ENCODE results near the gene SDR42E2. TPM values are rescaled to one million over a fixed set of nuclear protein-coding genes. Genes with fewer than 3 reads are reported as not detected.
"Not testable (repeated sequence)": the region's sequence is repeated elsewhere in the genome, so short reads cannot be mapped to it uniquely, and the experiment has no call there.

Gene SDR42E2
- total RNA-seq, 1 experiment from 2014 or later = not detected

- CTCF ChIA-PET = no interaction called here
- H3K9me3 ChIP-seq (ENCODE audit: low read depth, low read length, poor library complexity, severe bottlenecking) = peaks cover 1% of the 10 kb centered on the region
- POLR2A ChIA-PET (ENCODE audit: low non-redundant PET) = no interaction called here
- no peak for TF ChIP-seq EZH2 (IDR thresholded peaks at IDR 0.05; ENCODE audit: borderline replicate concordance, low read depth, low read length, poor library complexity, severe bottlenecking)
- TF ChIP-seq CTCF (conservative IDR thresholded peaks at IDR 0.05; ENCODE audit: low read depth, low read length) = no peak
- no peaks in the 10 kb centered on the region for H3K4me1 ChIP-seq (ENCODE audit: insufficient read depth, low read length, poor library complexity, severe bottlenecking)
- H3K36me3 ChIP-seq (ENCODE audit: insufficient read depth, low read length, poor library complexity, severe bottlenecking) = no peaks in the 10 kb centered on the region
- DNase-seq (ENCODE audit: low spot score) = no peak
- no peak overlapping the region for H3K4me3 ChIP-seq (ENCODE audit: low read depth, low read length, poor library complexity, severe bottlenecking)
- H3K27ac ChIP-seq (ENCODE audit: low read depth, low read length, poor library complexity, severe bottlenecking) = no peak overlapping the region
- intact Hi-C loops (cut with micrococcal nuclease; ENCODE audit: unreplicated experiment) = no loop called here
- no TSS peak for BruUV-seq (replicated peaks)
- no peaks in the 10 kb centered on the region for H3K27me3 ChIP-seq (replicated peaks; ENCODE audit: insufficient read depth, low read depth, low read length, poor library complexity)
These were observed 52.1 kb downstream of the SDR42E2 start for GRCh38 chr16:22214402-22214801.

- CTCF ChIA-PET = no interaction called here
- no peak for DNase-seq (ENCODE audit: low spot score)
- H3K4me1 ChIP-seq (ENCODE audit: insufficient read depth, low read length, poor library complexity, severe bottlenecking) = peaks cover 2% of the 10 kb centered on the region
- no peak overlapping the region for H3K27ac ChIP-seq (ENCODE audit: low read depth, low read length, poor library complexity, severe bottlenecking)
- no peaks in the 10 kb centered on the region for H3K27me3 ChIP-seq (replicated peaks; ENCODE audit: insufficient read depth, low read depth, low read length, poor library complexity)
- no peaks in the 10 kb centered on the region for H3K36me3 ChIP-seq (ENCODE audit: insufficient read depth, low read length, poor library complexity, severe bottlenecking)
- intact Hi-C loops (cut with micrococcal nuclease; ENCODE audit: unreplicated experiment) = no loop called here
- POLR2A ChIA-PET (ENCODE audit: low non-redundant PET) = no interaction called here
- TF ChIP-seq EZH2 (IDR thresholded peaks at IDR 0.05; ENCODE audit: borderline replicate concordance, low read depth, low read length, poor library complexity, severe bottlenecking) = no peak
- H3K4me3 ChIP-seq (ENCODE audit: low read depth, low read length, poor library complexity, severe bottlenecking) = no peak overlapping the region
- peaks cover 4% of the 10 kb centered on the region for H3K9me3 ChIP-seq (ENCODE audit: low read depth, low read length, poor library complexity, severe bottlenecking)
- no TSS peak for BruUV-seq (replicated peaks)
These were observed 52.6 kb downstream of the SDR42E2 start for GRCh38 chr16:22214889-22215288.

- H3K4me3 ChIP-seq (ENCODE audit: low read depth, low read length, poor library complexity, severe bottlenecking) = no peak overlapping the region
- intact Hi-C loops (cut with micrococcal nuclease; ENCODE audit: unreplicated experiment) = no loop called here
- H3K27ac ChIP-seq (ENCODE audit: low read depth, low read length, poor library complexity, severe bottlenecking) = no peak overlapping the region
- no peak for TF ChIP-seq EZH2 (IDR thresholded peaks at IDR 0.05; ENCODE audit: borderline replicate concordance, low read depth, low read length, poor library complexity, severe bottlenecking)
- no peak for TF ChIP-seq CTCF (conservative IDR thresholded peaks at IDR 0.05; ENCODE audit: low read depth, low read length)
- no peaks in the 10 kb centered on the region for H3K36me3 ChIP-seq (ENCODE audit: insufficient read depth, low read length, poor library complexity, severe bottlenecking)
- no peak for DNase-seq (ENCODE audit: low spot score)
- ChIA-PET POLR2A (ENCODE audit: low non-redundant PET) (no interaction called here), CTCF (no interaction called here)
- no peaks in the 10 kb centered on the region for H3K27me3 ChIP-seq (replicated peaks; ENCODE audit: insufficient read depth, low read depth, low read length, poor library complexity)
- H3K4me1 ChIP-seq (ENCODE audit: insufficient read depth, low read length, poor library complexity, severe bottlenecking) = peaks cover 6% of the 10 kb centered on the region
- H3K9me3 ChIP-seq (ENCODE audit: low read depth, low read length, poor library complexity, severe bottlenecking) = peaks cover 4% of the 10 kb centered on the region
- no TSS peak for BruUV-seq (replicated peaks)
These were observed 54.0 kb downstream of the SDR42E2 start for GRCh38 chr16:22216191-22216831.

GRCh38 chr16:22216832-22217225 is 54.5 kb downstream of the SDR42E2 start:
- H3K4me1 ChIP-seq (ENCODE audit: insufficient read depth, low read length, poor library complexity, severe bottlenecking); intact Hi-C loops (cut with micrococcal nuclease; ENCODE audit: unreplicated experiment); H3K27ac ChIP-seq (ENCODE audit: low read depth, low read length, poor library complexity, severe bottlenecking); CTCF ChIA-PET; POLR2A ChIA-PET (ENCODE audit: low non-redundant PET); BruUV-seq (replicated peaks); H3K4me3 ChIP-seq (ENCODE audit: low read depth, low read length, poor library complexity, severe bottlenecking); H3K9me3 ChIP-seq (ENCODE audit: low read depth, low read length, poor library complexity, severe bottlenecking); DNase-seq (ENCODE audit: low spot score); H3K27me3 ChIP-seq (replicated peaks; ENCODE audit: insufficient read depth, low read depth, low read length, poor library complexity); H3K36me3 ChIP-seq (ENCODE audit: insufficient read depth, low read length, poor library complexity, severe bottlenecking): not testable (repeated sequence)
